ENCODE data around the gene KNG1.

Gene KNG1

DNA sequence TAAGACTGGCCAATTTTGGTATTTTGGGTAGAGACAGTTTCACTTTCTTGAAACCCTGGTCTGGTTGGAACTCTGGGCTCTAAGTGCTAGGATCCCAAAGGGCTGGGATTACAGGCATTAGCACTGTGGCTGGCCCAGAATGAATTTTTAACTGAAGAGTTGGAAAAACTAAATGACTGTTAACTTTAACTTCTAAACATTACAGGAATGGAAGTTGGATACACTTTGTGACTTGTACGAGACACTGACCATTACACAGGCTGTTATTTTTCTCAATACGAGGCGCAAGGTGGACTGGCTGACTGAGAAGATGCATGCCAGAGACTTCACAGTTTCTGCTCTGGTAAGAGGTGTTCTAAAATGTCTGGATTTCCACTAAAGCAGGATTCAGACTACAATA, 69.8 kb downstream of the KNG1 start:
- ChIA-PET CTCF (no interaction called here), POLR2A (interaction anchor here (1.1 kb wide), 1 partner anchor 217 kb away, joined by 4 read pairs; the partner anchor contains the start of gene DNAJB11)
- no peak for DNase-seq (ENCODE audit: extremely low spot score)
- TF ChIP-seq, protein P1, sequence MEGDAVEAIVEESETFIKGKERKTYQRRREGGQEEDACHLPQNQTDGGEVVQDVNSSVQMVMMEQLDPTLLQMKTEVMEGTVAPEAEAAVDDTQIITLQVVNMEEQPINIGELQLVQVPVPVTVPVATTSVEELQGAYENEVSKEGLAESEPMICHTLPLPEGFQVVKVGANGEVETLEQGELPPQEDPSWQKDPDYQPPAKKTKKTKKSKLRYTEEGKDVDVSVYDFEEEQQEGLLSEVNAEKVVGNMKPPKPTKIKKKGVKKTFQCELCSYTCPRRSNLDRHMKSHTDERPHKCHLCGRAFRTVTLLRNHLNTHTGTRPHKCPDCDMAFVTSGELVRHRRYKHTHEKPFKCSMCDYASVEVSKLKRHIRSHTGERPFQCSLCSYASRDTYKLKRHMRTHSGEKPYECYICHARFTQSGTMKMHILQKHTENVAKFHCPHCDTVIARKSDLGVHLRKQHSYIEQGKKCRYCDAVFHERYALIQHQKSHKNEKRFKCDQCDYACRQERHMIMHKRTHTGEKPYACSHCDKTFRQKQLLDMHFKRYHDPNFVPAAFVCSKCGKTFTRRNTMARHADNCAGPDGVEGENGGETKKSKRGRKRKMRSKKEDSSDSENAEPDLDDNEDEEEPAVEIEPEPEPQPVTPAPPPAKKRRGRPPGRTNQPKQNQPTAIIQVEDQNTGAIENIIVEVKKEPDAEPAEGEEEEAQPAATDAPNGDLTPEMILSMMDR (IDR thresholded peaks at IDR 0.05; ENCODE audit: control extremely low read depth, extremely low read depth, low read depth, missing control alignments): no peak

DNA sequence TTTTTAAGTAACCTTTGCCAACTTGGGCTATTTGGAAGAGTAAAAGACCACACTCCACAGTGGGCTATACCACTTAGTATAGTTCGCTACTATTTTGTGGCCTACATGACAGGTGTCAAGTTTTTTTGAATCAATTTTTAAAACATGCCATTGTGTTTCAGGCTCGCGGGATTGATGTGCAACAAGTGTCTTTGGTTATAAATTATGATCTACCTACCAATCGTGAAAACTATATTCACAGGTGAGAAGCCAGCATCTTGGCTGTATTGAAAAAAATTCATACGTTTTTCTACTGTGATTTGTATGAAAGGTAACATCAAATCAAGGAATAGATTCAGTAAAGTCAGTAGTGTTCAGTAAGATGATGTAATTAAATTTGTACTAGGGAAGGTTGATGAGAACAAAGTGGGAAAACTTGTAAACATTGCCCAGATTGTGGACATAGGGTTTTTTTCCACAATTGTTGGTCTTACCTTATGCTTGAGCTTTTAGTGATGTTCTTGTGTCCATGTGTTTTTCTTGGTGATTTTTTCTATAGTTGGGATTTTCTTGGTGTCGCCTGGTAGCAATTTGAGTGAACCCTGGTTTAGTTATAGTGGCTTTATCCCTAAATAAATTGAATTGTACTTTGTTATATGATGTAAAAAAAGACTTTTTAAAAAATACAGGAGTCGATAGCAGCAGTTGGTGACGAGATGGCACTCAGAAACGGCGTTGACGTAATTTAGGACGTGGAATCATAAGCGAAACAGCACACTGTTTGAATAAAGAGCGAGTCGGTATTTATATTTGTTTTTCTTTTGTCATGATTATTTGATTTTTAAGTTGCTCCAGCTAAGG, 70.7 kb downstream of the KNG1 start:
- POLR2A ChIA-PET: interaction anchor here (1.1 kb wide), 2 partner anchors 17 to 217 kb away, joined by 4 read pairs; partner anchors contain the start of gene DNAJB11
- CTCF ChIA-PET: no interaction called here
- TF ChIP-seq, protein P1 (IDR thresholded peaks at IDR 0.05; ENCODE audit: control extremely low read depth, extremely low read depth, low read depth, missing control alignments): no peak
- DNase-seq (ENCODE audit: extremely low spot score): no peak

DNA sequence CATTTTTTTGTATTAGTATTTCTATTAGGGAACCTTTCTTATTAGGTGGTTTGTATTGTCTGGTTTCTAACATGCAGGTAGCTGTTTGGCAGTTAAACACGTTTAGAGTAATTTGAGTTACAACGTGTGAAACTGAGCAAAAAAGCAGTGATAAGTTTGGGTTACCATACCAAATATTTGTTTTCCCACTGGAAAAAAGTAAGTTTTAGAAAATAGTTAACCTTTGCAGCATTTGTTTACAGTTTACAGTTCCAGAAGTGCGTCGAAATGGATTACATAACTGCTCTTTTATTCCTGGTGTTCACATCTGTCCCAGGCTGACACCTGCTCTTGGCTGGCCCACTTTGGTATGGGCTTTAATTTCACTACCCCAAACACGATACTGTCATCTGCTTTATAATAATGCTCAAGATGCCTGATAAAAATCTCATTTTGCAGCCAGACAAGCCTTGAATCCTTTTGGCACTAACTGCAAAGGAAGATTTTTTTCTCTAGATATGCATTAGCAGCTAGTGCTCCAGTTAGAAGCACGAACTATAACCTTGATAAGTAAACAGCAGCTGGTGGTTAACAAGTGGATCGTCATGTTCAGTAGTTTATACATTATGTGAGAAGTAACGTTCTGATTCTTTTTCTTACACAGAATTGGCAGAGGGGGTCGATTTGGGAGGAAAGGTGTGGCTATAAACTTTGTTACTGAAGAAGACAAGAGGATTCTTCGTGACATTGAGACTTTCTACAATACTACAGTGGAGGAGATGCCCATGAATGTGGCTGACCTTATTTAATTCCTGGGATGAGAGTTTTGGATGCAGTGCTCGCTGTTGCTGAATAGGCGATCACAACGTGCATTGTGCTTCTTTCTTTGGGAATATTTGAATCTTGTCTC, 71.6 kb downstream of the KNG1 start:
- ChIA-PET CTCF (no interaction called here), POLR2A (interaction anchor here (0.5 to 1.1 kb wide), 3 partner anchors 18 to 807 kb away, joined by 3 to 4 read pairs (median 4); no protein-coding TSS in a partner anchor)
- TF ChIP-seq, protein P1 (IDR thresholded peaks at IDR 0.05; ENCODE audit: control extremely low read depth, extremely low read depth, low read depth, missing control alignments): no peak
- no peak for DNase-seq (ENCODE audit: extremely low spot score)

DNA sequence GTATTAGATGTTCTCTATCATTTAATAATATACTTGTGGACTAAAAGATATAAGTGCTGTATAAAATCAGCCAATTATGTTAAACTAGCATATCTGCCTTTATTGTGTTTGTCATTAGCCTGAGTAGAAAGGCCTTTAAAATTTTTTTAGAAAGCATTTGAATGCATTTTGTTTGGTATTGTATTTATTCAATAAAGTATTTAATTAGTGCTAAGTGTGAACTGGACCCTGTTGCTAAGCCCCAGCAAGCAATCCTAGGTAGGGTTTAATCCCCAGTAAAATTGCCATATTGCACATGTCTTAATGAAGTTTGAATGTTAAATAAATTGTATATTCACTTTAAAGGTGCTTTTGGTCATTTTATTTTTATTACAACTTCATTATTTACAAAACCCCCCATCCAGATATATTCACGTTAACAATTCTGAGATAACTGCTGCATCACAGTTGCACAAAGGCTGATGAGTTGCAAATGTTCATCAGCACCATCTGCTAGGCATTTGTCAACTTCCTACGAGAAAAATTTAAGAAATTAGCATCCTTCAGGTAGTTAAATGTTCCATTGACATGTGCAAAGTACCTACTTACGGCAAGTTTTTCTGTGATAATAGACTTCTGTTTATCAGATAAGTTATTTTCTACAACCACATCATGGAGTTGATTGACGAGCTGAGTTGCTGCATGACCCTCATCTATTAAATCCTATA, 72.5 kb downstream of the KNG1 start:
- ChIA-PET POLR2A (interaction anchor here (0.7 to 1.7 kb wide), 3 partner anchors 32 to 306 kb away, joined by 3 to 7 read pairs (median 4); partner anchors contain the start of gene DNAJB11), CTCF (no interaction called here)
- no peak for DNase-seq (ENCODE audit: extremely low spot score)
- TF ChIP-seq, protein P1 (IDR thresholded peaks at IDR 0.05; ENCODE audit: control extremely low read depth, extremely low read depth, low read depth, missing control alignments): no peak

DNA sequence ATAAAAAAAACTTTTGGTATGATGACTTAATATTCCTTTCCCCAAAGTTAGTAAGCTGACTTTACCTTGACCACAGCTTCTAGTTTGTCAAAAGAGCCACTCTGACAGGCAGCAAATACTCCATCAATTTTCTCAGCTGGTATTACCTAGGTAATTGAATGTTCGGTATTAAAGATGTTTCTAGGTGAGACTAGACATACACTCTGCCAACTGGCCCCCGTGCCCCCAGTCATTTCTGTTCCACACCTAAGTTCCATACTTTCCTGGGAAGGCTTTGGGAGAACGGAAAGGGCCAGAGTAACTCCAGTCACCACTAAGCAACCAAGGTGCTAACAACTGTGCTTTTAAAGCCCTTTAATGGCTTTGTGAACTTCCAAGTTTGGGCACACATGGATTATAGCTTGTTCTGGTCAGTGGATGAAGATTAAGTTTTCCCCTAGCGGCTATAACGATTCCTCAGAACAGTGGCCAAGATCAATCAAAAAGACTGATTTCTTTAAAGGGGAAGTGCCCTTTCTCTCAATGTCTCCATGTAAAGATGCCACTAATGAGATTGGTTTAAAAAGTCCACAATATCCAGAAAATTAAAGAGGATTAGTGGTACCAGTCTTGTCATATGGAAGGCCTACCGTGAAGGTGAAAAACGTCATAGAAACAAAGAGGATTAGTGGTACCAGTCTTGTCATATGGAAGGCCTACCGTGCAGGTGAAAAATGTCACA, 73.3 kb downstream of the KNG1 start:
- TF ChIP-seq, protein P1 (IDR thresholded peaks at IDR 0.05; ENCODE audit: control extremely low read depth, extremely low read depth, low read depth, missing control alignments): no peak
- CTCF ChIA-PET: no interaction called here
- POLR2A ChIA-PET: interaction anchor here (0.7 to 1.7 kb wide), 4 partner anchors 31 to 1634 kb away, joined by 3 to 7 read pairs (median 4); partner anchors contain the start of gene DNAJB11
- no peak for DNase-seq (ENCODE audit: extremely low spot score)
